Liver (tissue), 9 donors: ENCODE results near the gene MYO7B. TPM values are rescaled to one million over a fixed set of nuclear protein-coding genes. Genes with fewer than 3 reads are reported as not detected.

ENCODE experiments used
- DNase-seq: peaks from one replicate; pipeline ENCODE4 v3.0.0-alpha.2; 2017; ENCODE audit warnings: low spot score
- H3K27ac ChIP-seq, 2 donors: one replicate each; pipeline ENCODE4 v1.7.0; 2013; ENCODE audit warnings: inconsistent platforms in 2 of 2, low read length in 2 of 2, control low read depth in 1 of 2, low read depth in 1 of 2, mild to moderate bottlenecking in 1 of 2
- H3K27me3 ChIP-seq, 4 donors: one replicate each; pipeline versions ENCODE4 v1.6.1 to v1.7.0; 2013; ENCODE audit warnings: low read length in 3 of 4, inconsistent platforms in 1 of 4, mild to moderate bottlenecking in 1 of 4, moderate library complexity in 1 of 4; ENCODE audit not compliant: control insufficient read depth in 4 of 4, insufficient read depth in 4 of 4
- H3K36me3 ChIP-seq, 4 donors: one replicate each; pipeline versions ENCODE4 v1.6.1 to v1.7.0; 2013; ENCODE audit warnings: low read length in 3 of 4, mild to moderate bottlenecking in 3 of 4, low read depth in 1 of 4, moderate library complexity in 1 of 4; ENCODE audit not compliant: control insufficient read depth in 4 of 4, insufficient read depth in 3 of 4
- H3K4me1 ChIP-seq, 4 donors: one replicate each; pipeline versions ENCODE4 v1.6.1 to v1.7.0; 2013; ENCODE audit warnings: low read length in 3 of 4, mild to moderate bottlenecking in 3 of 4, moderate library complexity in 1 of 4; ENCODE audit not compliant: control insufficient read depth in 4 of 4, insufficient read depth in 4 of 4
- H3K4me3 ChIP-seq, 3 donors: one replicate each; pipeline versions ENCODE4 v1.6.1 to v1.7.0; 2013; ENCODE audit warnings: low read length in 3 of 3, control low read depth in 1 of 3, low read depth in 1 of 3, mild to moderate bottlenecking in 1 of 3
- H3K9ac ChIP-seq, 2 donors: one replicate each; pipeline ENCODE4 v1.7.0; 2013; ENCODE audit warnings: low read length in 2 of 2, mild to moderate bottlenecking in 2 of 2, moderate library complexity in 2 of 2, control low read depth in 1 of 2, low read depth in 1 of 2
- H3K9me3 ChIP-seq, 4 donors: one replicate each; pipeline versions ENCODE4 v1.6.1 to v1.7.0; 2013; ENCODE audit warnings: low read length in 3 of 4; ENCODE audit not compliant: control insufficient read depth in 4 of 4
- ATF3 ChIP-seq: IDR thresholded peaks from 2 replicates; pipeline ENCODE4 v1.6.1; 2016; ENCODE audit warnings: antibody characterized with exemption
- CTCF ChIP-seq: fragments of 150-350 bp; IDR thresholded peaks from 2 replicates; pipeline ENCODE4 v1.5.1; 2017; ENCODE audit warnings: improper control_type of control experiment, low read depth, low read length; ENCODE audit not compliant: missing input control
- FOXA1 ChIP-seq: IDR thresholded peaks from 2 replicates; pipeline ENCODE4 v1.6.1; 2016; ENCODE audit warnings: antibody characterized with exemption
- FOXA2 ChIP-seq: IDR thresholded peaks from 2 replicates; pipeline ENCODE4 v1.6.1; 2016; ENCODE audit warnings: antibody characterized with exemption
- GABPA ChIP-seq, 2 donors: IDR thresholded peaks in 1 of 2; conservative IDR thresholded peaks in 1 of 2; 2 replicates each; pipeline ENCODE4 v1.6.1; 2016; ENCODE audit warnings: antibody characterized with exemption in 2 of 2, mild to moderate bottlenecking in 1 of 2, moderate library complexity in 1 of 2
- HNF4A ChIP-seq, 2 donors: conservative IDR thresholded peaks; 2 replicates each; pipeline ENCODE4 v1.6.1; 2016; ENCODE audit warnings: antibody characterized with exemption in 2 of 2, mild to moderate bottlenecking in 2 of 2
- HNF4G ChIP-seq: IDR thresholded peaks from 2 replicates; pipeline ENCODE4 v1.6.1; 2016; ENCODE audit warnings: antibody characterized with exemption
- JUND ChIP-seq, 2 donors: IDR thresholded peaks; 2 replicates each; pipeline ENCODE4 v1.6.1; 2016; ENCODE audit warnings: antibody characterized with exemption in 2 of 2
- NR2F2 ChIP-seq: IDR thresholded peaks from 2 replicates; pipeline ENCODE4 v1.6.1; 2016; ENCODE audit warnings: antibody characterized with exemption
- REST ChIP-seq: IDR thresholded peaks from 2 replicates; pipeline ENCODE4 v1.6.1; 2016; ENCODE audit warnings: antibody characterized with exemption, mild to moderate bottlenecking
- RXRA ChIP-seq, 2 donors: IDR thresholded peaks; 2 replicates each; pipeline ENCODE4 v1.6.1; 2017 to 2018; ENCODE audit warnings: antibody characterized with exemption in 2 of 2, mild to moderate bottlenecking in 1 of 2
- SP1 ChIP-seq: IDR thresholded peaks from 2 replicates; pipeline ENCODE4 v1.6.1; 2018; ENCODE audit warnings: antibody characterized with exemption, mild to moderate bottlenecking
- TAF1 ChIP-seq: conservative IDR thresholded peaks from 2 replicates; pipeline ENCODE4 v1.6.1; 2016; ENCODE audit warnings: antibody characterized with exemption, mild to moderate bottlenecking
- YY1 ChIP-seq: IDR thresholded peaks from 2 replicates; pipeline ENCODE4 v1.6.1; 2016; ENCODE audit warnings: antibody characterized with exemption, mild to moderate bottlenecking
- WGBS: extraction: QIAGEN DNeasy Blood & Tissue Kit; methylation state at CpG from one replicate; pipeline ENCODE4 v1.1.7; 2013; 5-methylcytosine and 5-hydroxymethylcytosine counted together
- polyA plus RNA-seq, 2 donors: library from polyadenylated mRNA; stranded (reverse) in 1 of 2; unstranded in 1 of 2; fragments of 200-250 nt in 1 of 2; fragments of >200 nt in 1 of 2; fragmentation: Nextera tagmentation in 1 of 2; extraction: Ambion mirVana in 1 of 2; gene quantifications; one replicate each; pipeline versions ENCODE4 v1.2.1 to v1.2.3, GENCODE V29; 2013 to 2015
- total RNA-seq, 2 donors: library from RNA; depleted of rRNA; stranded (reverse); fragments of >200 nt; gene quantifications; one replicate each; pipeline ENCODE4 v1.2.3, GENCODE V29; 2014
- donor health status: healthy.
- donor health status: healthy.
- donor health status: healthy.
- donor health status: healthy.
- donor health status: healthy.

The MYO7B gene
- total and polyA plus RNA-seq, 4 donors, result 0.15 to 1.1 (median 0.64) TPM

- Histone ChIP-seq H3K27me3 (no peaks in the 10 kb centered on the region), H3K27ac (no peak overlapping the region)
- 92% methylated on average over 7 of the region's 7 CpGs for WGBS
These were observed 133.6 kb downstream of the MYO7B start for GRCh38 chr2:127669056-127669455.

GRCh38 chr2:127670055-127670956 lies 134.8 kb downstream of the MYO7B start:
- Histone ChIP-seq H3K9ac (no peak overlapping the region), H3K9me3 (no peaks in the 10 kb centered on the region), H3K4me3 (no peak overlapping the region), H3K27ac (no peak overlapping the region), H3K36me3 (no peaks in the 10 kb centered on the region), H3K4me1 (peaks cover 2 to 35% (median 21%) of the 10 kb centered on the region in 4 donors), H3K27me3 (no peaks in the 10 kb centered on the region)
- no peak for DNase-seq
- WGBS, result 91% methylated on average over 10 of the region's 10 CpGs
- TF ChIP-seq TAF1 (no peak), RXRA (IDR thresholded peaks at IDR 0.05) (no peak), CTCF (no peak), HNF4G (no peak), HNF4A (conservative IDR thresholded peaks at IDR 0.05) (no peak), GABPA (IDR thresholded peaks at IDR 0.05 in 1 of 2, conservative IDR thresholded peaks at IDR 0.05 in 1 of 2) (no peak), FOXA2 (no peak), JUND (IDR thresholded peaks at IDR 0.05) (no peak), FOXA1 (no peak), NR2F2 (no peak), SP1 (no peak), YY1 (no peak), ATF3 (no peak)

More at GRCh38 chr2:127669056-127669455, 133.6 kb downstream of the MYO7B start:
- Histone ChIP-seq H3K4me3 (no peak overlapping the region), H3K4me1 (peaks cover 5 to 36% (median 21%) of the 10 kb centered on the region in 4 donors), H3K9ac (no peak overlapping the region), H3K36me3 (no peaks in the 10 kb centered on the region), H3K9me3 (no peaks in the 10 kb centered on the region)
- no peak for DNase-seq
- no peak for TF ChIP-seq CTCF
- TF ChIP-seq REST, result no peak
- TF ChIP-seq SP1, result no peak
- no peak for TF ChIP-seq HNF4A (conservative IDR thresholded peaks at IDR 0.05)
- no peak for TF ChIP-seq YY1
- TF ChIP-seq HNF4G, result no peak
